Activated naive CD4-positive, alpha-beta T cell (primary cell): ENCODE measurements around the gene RIN3.

Experiments used
- DNase-seq, 4 experiments: peaks; one replicate each; lab custom pipeline; 2025; lab: John Stamatoyannopoulos, UW

Gene RIN3

DNA sequence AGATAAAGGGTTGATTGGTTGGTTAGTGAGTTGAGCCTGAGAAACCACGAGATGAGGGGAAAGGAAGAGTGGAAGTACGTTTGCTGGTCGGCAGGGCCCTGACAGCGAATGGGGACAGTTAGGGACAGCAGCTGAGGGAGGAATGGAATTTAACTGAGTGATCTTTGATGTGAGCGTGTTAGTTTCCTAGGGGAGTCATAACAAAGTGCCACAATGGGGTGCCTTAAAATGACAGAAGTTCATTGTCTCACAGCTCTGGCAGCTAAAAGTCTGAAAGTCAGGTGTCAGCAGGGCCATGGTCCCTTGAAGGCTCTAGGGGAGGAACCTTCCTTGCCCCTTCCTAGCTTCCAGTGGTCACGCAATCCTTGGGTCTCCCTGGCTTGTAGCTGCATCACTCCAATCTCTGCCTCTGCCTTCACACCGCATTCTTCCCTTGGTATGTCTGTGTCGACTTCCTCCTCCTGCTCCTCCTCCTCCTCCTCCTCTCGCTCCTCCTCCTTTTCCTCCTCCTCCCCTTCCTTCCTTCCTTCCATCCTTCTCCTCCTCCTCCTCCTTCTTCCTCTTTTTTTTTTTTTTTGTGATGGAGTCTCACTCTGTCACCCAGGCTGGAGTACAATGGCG is 26.0 kb upstream of the RIN3 start:
- DNase-seq = no peak

DNA sequence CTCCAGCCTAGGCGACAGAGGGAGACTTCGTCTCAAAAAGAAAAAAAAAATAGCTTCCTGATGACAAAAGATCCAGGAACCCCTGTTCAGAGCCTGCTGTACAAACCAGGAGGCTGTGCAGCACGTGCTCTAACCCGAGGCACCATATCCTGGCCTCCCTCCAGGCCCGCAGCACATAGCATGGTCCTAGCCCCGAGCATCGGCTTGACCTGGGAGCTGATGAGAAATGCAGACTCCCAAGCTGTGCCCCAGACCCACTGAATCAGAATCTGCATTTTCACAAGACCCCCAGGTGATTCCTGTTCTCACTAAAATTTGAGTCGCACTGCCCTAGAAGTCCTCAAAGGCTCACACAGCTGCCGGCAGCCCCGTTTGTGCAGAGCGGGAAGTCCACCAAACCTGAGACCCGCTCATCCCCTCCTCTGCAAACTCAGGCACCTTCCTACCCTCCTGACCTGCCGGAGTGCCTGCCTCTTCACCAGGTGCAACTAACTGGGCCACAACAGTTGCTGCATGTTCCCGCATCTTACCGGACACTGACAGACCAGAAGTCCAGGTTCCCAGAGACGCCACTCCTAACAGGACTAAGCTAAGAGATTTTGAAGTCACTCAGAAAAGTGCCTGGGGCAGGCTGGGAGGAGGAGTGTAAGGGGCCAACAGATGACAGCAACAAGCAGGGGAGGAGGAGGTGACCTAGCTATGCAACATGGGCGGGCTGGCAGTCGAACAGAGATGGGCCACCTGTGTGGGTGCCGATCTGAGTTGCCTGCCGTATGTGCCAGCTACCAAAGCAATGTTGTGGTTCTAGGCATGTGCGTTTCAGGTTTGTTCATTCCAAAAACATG is 24.0 kb upstream of the RIN3 start:
- no peak for DNase-seq

DNA sequence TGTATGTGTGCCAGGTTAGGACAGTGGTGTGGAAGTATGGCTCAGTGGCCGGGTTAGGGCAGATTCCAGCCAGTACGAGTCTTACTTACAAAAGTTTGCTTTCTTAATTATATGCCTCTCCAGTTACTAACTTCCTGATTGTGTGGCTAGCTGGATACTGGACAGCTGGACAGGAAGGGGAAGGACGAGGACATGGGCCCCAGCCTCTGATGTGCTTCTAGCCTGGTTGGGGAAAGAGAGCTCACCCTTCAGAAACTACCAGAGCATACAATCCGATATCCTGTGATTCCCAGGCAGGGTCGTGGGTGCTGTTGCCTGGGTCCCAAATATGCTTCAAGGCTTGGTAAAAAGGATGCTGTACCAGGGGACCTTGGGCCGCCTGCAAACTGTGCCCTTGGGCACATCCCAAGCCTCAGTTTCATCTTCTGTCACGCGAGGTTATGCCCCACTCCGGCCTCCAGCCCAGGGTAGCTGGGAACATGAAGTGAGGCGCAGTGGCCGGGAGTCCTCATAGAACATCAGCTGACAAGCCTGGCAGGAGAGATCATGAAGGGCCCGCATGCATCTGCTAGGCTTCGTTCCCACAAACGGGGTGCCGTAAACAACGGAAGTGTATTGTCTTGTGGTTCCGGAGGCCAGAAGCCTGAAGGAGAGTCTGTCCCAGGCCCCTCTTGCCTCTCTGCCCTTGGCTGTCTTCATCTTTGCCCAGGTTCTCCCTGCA is 23.2 kb upstream of the RIN3 start:
- no peak for DNase-seq

DNA sequence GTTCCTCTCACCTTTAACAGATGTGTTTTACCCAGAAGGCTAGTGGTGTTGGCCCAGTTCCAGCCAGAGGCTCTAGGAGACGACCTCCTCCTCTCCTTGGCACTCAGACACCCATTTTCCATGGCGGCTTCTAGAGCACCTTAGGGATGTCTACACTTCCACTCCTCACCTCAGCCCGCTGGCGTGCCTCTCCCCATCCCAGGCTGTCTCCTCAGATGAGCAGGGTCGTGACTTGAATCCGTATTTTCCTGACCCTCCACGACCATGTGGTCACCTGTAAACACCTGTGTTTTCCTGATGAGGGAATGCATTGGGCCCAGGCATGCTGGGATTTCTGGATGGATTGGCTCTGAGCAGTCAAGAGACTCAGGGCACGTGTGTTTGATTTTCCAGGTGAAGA is 21.8 kb upstream of the RIN3 start:
- DNase-seq = no peak

DNA sequence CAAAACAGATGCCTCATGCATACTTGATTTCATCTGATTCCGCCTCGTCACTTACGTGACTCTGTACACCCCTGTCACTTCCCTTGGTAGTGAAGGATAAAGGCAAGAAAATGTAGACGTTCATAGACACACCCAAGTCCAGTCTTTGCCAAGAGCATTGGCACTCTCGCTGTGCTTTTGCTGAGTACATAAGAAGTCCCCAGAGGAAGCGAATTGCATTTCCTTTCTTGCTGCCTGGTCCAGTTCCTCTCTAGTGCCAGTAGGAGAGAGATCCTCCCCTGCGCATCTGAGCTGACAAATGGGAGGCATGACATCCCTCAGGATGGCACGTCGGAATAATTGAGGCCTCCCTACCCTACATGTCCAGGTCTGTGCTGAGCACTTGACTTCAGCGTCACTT is 21.3 kb upstream of the RIN3 start:
- no peak for DNase-seq

DNA sequence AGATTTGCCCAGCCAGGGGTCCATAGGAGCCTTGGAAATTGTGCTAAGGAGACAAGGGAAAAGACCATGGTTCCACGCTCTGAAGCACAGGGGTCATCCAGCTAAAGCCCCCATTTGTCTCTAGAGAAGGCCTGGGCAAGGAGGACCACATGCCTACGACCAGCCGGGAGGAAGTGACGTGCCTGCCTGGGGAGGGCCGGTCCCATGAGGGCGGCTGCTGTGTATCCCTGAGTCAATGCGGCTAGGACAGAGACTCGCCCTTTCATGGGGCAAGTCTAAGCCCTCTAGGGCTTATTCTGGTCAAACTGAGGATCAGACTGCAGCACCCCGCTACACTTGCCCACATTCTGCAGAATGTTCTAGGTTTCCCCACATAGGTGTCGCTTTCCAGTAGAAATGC is 20.6 kb upstream of the RIN3 start:
- DNase-seq = no peak

DNA sequence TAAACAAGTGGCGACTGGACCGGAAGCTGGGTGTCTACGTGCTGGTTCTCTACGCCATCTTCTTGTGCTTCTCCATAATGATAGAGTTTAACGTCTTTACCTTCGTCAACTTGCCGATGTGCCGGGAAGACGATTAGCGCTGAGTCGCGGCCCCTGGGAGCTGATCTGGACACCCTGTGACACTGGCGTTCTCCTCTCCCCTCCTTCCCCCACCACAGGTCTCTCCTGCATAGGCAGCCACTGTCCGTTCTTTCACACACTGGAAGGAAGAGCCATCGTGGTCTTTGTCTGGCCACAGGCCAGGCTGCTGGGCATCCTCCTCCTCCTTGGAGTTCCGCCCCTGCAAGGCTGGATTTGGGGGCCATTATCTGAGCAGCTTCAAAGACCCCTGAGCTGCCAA is 20.1 kb upstream of the RIN3 start:
- DNase-seq = no peak

DNA sequence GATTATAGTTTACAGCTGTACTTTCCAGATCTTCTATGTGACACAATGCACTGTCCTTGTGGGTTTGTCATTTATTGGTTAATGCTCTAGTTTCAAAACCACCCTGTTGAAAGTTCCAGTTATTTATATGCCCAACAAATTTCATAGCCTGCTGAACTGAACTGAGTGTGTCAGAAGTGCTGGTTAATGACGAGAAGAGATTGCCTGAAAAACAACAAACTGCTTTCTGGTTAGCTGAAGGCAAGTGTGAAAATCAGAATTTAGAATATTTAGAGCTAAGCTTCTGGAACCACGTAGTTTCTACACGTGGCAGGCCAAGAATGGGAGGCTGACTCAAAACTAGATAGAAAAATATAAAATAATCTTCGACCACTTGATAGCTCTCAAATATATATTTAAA is 19.1 kb upstream of the RIN3 start:
- no peak for DNase-seq

DNA sequence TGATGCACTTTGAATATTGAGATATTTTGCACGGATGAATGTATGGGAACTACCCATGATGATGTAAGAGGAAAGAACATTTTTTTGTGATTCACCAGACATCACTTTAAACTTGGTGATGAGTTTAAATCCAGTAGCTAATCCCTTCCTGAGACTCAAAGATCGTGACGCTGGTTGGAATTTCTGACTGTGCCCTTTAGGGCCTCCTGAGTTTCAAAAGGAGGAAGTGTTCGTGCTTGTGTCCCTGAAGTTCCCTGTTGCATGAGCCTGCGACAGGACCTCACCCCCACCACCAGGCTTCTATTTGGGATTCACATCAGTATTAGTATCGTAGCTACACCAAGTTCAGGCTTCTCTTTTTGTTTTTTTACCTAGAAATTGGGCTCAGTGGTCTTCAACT is 18.6 kb upstream of the RIN3 start:
- no peak for DNase-seq

DNA sequence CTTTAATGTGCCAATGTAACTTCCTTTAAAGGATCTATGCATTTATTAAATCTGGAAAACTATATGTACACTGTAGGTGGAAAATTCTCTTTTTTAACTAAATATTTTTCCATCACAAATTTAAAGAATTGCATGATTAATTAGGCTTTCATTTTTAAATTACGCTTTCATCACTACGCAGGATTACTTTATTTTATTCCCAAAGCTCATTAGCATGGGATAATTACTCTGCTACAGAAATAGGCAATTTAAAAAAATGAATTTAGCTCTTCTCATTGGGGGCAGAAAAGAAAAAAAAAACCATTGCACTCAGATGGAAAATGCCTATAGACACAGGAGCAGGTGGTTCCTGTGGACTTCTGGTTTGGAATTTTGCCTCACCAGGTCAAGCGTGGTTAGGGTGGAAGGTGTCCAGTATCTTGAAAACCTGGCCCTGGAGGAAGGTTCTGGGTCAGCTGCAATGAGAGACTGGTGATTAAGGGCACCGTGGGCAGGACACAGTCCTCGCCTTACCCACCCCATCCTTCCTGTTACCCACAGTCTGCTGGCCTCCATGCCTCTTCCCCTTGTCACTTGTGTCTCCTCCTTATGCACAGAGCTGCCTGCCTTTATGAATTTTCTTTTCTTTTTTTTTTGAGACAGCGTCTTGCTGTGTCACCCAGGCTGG is 17.3 kb upstream of the RIN3 start:
- no peak for DNase-seq

DNA sequence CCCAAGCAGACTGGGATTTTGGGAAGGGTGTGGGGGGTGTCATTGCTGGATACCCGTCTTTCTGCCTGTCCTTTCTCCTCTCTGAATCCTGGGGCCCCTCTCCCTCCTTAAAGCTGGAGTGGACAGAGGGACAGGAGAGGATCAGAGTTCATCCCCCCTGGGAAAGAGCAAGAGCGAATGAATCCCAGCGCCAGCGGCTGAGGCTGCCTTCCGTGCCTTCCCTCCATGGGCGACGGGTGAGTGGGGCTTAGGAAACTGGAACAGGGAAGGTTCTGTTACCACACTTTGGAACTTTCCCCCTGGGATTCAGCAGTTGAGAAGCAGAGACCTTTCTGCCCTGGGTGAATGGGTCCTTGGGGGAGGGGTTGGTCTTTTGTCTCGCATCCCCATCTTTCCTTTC is 16.2 kb upstream of the RIN3 start:
- DNase-seq = no peak

DNA sequence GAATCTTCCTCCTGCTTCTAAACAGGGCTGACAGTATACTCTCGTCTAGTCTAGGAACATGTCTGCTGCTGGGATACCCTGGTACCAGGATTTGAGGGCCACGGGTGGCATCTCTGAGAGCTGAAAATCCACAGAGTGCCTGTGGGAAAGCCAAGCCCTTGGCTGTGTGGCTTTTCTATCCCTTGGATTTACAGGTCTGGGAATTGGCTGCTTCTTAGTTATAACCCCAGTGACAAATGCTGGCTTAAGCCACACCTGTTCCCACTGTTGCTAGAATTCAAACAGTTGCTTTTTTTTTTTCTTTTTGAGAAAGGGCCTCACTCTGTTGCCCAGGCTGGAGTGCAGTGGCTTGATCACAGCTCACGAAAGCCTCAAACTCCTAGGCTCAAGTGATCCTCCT is 14.3 kb upstream of the RIN3 start:
- DNase-seq = no peak

DNA sequence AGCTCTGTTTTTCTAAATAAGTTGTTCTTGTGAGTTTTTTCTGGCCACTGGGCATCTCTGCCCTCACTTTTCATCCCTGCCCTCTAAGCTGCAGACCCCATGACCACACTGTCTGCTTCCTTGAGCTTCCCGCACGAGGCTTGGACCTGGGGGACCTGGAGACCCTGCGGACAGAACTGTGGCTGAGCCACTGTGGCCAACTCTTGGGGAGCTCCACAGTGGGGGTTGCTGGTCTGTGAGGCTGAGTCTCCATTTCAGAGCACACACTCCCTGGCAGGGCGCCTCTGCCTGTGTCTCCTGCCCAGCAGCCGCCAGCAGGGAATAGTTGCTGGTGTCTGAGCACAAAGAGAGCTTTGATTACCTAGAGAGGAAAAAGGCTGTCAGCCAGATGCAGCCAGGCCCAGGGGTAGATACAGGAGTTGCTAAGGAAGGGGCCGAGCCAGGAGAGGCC is 13.1 kb upstream of the RIN3 start:
- no peak for DNase-seq

DNA sequence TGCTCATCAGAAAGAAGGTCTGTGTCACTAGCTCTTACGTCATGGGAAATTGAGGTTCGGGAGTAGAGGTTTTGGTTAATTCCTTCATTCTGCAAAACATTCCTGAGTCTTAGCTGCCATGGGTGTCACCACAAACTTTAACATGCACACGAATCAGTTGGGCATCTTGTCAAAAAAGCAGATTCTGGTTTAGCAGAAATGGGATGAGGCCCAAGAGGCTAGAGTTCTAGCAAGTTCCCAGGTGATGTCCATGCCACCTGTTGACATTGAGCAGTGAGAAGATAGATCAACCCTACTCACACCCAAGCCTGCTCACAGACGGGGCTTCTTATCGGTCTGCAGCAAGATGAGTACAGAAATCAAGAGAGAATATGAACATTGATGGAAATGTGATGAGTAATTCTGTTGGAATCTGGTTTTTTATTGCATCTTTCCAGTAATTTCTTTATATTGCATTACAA is 11.7 kb upstream of the RIN3 start:
- no peak for DNase-seq

DNA sequence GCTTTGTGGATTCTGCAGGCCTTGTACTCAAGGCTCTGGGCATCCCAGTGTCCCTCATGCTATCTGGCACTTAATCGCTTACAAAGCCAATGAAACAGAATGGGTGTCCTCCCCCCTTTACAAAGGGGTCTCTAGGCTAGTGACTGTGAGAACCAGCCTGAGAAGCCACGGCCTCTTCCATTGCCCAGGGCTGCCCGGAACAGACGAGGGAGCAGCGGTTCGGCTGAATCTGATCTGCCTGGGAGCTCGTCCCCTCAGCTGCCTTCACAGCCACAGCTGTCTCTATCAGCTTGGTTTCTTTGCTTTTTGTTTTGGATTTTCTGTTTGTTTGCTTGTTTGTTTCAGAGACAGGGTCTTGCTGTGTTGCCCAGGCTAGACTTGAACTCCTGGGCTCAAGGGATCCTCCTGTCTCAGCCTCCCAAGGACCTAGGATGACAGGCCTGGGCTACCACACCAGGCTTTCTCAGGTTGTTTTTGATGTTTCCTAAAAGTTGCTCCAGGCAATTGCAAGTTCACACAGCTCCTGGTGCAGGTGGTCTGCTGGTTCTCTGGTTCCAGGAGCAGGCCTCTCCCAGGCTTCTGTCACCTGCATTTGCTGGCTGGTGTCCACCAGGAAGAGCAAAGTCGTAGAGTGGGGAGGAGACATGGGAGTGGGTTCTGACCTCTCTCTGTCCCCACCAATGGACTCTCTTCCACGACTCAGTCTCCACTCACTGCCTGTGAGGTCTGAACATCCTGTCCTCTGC is 10.9 kb upstream of the RIN3 start:
- no peak for DNase-seq

DNA sequence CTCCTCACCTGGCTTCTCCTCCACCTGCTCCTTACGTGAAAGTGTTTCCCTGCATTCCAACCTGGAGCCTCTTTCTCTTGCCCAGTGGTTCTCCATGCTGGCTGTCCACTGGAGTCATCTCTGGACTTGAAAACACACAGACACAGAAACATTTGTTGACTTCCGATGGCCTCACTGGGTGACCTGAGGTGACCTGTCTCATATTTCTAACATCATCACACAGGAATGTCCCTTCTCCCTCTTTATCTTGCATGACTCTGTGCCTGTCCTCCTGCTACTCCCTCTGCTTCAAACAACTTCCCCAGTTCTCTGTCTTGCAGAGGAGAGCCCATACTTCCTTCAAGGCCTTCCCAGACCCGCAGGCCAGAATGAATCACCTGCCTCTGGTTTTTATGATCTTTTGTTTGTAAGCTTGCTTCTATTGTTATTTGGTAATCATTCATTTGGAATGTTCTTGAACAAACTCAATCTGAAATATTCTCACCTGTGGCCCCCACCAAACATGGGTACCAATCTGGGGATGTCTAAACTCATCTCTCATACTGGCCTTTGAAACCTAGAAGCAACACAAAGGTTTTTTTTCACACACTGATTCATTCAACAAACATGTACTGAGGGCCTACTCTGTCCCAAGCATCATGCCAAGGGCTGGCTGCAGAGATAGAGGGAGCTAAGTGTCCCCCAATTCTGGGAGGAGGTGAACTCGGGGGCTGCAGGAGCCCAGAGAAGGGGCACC is 9.7 kb upstream of the RIN3 start:
- no peak for DNase-seq

DNA sequence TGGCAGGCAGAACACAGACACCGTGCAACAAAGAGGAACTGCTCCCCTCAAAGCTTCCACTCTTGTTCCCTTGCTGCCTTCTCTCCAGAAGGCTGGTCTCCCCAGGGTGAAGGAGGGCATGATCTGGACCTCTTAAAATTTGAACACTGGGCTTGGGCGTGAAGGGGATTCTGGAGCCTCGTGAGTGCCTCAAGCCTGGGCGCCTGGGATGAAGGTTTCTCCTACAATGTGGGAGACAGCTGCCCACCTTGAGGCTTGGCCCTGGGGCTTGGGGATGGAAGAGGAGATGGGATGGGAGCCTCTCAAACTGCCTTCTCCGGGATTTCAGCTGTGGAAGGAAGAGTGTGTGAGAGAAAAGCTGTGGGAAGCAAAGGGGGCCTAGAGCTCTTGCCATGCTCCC is 7.8 kb upstream of the RIN3 start:
- DNase-seq = no peak

DNA sequence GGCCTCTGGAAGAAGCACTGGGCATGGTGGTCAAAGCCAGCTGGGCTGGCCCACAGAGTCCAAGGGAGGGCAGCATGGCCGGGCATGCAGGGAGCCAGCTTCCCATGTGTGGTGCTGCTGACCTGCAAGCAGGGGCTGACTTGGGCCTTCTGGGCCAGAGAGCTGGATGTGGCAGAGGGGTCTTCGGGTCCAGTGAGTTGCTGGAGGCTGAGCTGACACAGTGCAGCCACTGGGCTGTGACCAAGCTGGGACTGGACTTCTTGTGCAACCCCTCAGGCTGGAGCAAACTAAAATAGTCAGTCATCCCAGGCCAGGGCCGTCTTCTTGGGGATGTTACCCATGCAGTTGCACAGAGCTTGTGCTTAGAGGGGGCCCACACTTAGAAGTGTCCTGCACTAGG is 7.3 kb upstream of the RIN3 start:
- DNase-seq = no peak

DNA sequence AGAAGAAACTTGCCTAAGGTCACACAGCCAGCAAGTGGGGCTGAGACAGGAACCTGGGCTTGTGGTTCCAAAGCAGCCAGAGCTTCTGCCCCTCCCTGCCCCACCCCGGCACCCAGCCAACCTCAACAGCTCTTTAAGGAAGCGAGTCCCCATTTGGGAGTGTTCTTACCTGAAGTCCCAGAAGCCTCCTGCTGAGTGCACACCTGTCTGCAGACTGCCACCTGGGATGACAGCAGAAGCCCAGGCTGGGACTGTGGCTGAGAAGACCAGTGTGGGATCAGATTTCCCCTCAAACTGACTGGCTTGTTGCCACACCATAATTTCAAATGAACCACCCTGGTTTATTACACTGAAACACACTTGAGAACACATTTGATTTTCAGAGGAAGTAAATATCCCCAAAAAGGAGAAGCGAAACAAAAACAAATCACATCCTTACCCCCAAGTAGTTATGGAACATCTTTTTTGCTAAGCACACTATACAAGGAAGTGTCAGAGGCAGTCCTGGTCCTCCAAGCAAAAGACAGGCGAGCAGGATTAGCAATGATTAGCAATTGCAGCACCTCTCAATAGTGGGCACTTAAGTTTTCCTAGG is 6.3 kb upstream of the RIN3 start:
- DNase-seq = no peak

DNA sequence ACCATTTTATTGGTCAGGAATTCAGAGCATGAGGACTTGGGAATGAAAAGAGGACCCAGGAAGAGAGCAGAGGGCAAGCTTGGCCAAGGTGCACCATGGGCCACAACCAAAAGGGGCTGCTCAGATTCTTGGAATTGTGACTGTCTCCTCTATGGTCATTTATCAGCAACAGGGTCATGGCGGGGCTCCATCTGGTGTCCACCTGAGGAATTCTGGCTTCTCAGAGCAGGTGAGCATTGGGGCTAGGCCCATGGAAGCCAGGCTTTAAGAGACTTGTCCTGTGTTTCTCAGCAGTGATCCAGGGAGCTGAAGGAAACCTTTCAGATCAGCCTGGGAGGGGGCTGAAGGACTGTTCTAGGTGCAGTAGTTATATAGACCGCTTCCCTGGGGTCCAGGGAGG is 2.6 kb upstream of the RIN3 start:
- DNase-seq = no peak
